Smooth muscle cell (in vitro differentiated cells): ENCODE results near the gene CRB2. TPM values are rescaled to one million over a fixed set of nuclear protein-coding genes. Genes with fewer than 3 reads are reported as not detected.

Experiments used
- DNase-seq: peaks from one replicate; lab custom pipeline; 2025; ENCODE audit not compliant: unreplicated experiment; lab: John Stamatoyannopoulos, UW
- H2AFZ ChIP-seq: fragments of 200-600 bp; sonication (generic); 2 replicates; pipeline ENCODE4 v1.6.0; 2016; ENCODE audit warnings: antibody characterized with exemption, low read depth, mild to moderate bottlenecking
- H3F3A ChIP-seq: fragments of 200-600 bp; sonication (generic); 2 replicates; pipeline ENCODE4 v1.6.0; 2017; ENCODE audit warnings: antibody characterized with exemption, low read depth
- H3K27ac ChIP-seq: fragments of 200-600 bp; sonication (generic); 2 replicates; pipeline ENCODE4 v1.5.1; 2016; ENCODE audit warnings: low read depth, mild to moderate bottlenecking
- H3K27me3 ChIP-seq: fragments of 200-600 bp; sonication (generic); 2 replicates; pipeline ENCODE4 v1.6.1; 2016; ENCODE audit warnings: low read depth, mild to moderate bottlenecking
- H3K36me3 ChIP-seq: fragments of 200-600 bp; sonication (generic); 2 replicates; pipeline ENCODE4 v1.5.1; 2016; ENCODE audit warnings: low read depth
- H3K4me1 ChIP-seq: fragments of 200-600 bp; sonication (generic); 2 replicates; pipeline ENCODE4 v1.5.1; 2016; ENCODE audit warnings: low read depth
- H3K4me2 ChIP-seq: fragments of 200-600 bp; sonication (generic); 2 replicates; pipeline ENCODE4 v1.6.0; 2016; ENCODE audit warnings: mild to moderate bottlenecking
- H3K4me3 ChIP-seq: fragments of 200-600 bp; sonication (generic); 2 replicates; pipeline ENCODE4 v1.5.1; 2016; ENCODE audit warnings: mild to moderate bottlenecking
- H3K79me2 ChIP-seq: fragments of 200-600 bp; sonication (generic); 2 replicates; pipeline ENCODE4 v1.6.0; 2016; ENCODE audit warnings: low read depth, mild to moderate bottlenecking
- H3K9ac ChIP-seq: fragments of 200-600 bp; sonication (generic); 2 replicates; pipeline ENCODE4 v1.6.0; 2016; ENCODE audit warnings: low read depth
- H3K9me3 ChIP-seq: fragments of 200-600 bp; sonication (generic); replicated peaks from 2 replicates; pipeline ENCODE4 v1.5.1; 2016; ENCODE audit warnings: low read depth
- H4K20me1 ChIP-seq: fragments of 200-600 bp; sonication (generic); 2 replicates; pipeline ENCODE4 v1.6.0; 2016; ENCODE audit warnings: low read depth
- WGBS: methylation state at CpG from one replicate; pipeline ENCODE4 v1.1.7; 2016; ENCODE audit warnings: low lambda C conversion rate; 5-methylcytosine and 5-hydroxymethylcytosine counted together
- polyA plus RNA-seq: library from polyadenylated mRNA; unstranded; fragments of >200 nt; fragmentation: Nextera tagmentation; extraction: Ambion mirVana; gene quantifications from 2 replicates; pipeline ENCODE4 v1.2.1, GENCODE V29; 2016
- total RNA-seq: library from RNA; depleted of rRNA; stranded (reverse); fragments of >200 nt; gene quantifications from 2 replicates; pipeline ENCODE4 v1.2.3, GENCODE V29; 2014
- TF ChIP-seq, protein P1 (sequence below): fragments of 200-600 bp; sonication (generic); IDR thresholded peaks from 2 replicates; pipeline ENCODE4 v1.5.1; 2017; ENCODE audit warnings: borderline replicate concordance, mild to moderate bottlenecking, antibody characterized with exemption; ENCODE audit not compliant: insufficient read depth, poor library complexity, severe bottlenecking

Gene CRB2
- total and polyA plus RNA-seq, 2 experiments from 2014 or later = 1.7 to 3.1 TPM

DNA sequence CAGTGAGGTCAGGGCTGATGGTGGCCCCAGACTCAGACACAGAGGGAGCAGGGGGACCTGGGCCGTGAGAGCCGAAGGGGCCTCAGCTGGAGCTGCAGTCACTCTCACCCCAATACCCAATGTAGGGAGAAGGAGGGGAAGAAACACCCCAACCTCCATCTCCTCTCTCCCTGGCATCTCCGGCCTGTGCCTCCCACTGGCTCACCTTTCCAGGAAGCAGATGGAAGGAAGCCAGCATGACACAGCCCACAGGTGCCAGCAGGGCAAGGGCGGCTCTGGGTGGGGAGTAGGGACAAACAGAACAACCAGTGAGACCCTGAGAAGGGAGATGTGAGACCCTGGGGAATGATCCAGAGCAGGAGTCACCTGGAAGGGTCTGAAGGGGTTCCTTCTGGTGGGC is 3.0 kb upstream of the CRB2 start:
- Histone ChIP-seq H3K79me2 (peaks cover 18% of the 10 kb centered on the region), H3F3A (peaks cover 4% of the 10 kb centered on the region), H3K4me1 (peaks cover 18% of the 10 kb centered on the region), H3K36me3 (no peaks in the 10 kb centered on the region), H4K20me1 (no peaks in the 10 kb centered on the region), H3K4me3 (no peak overlapping the region), H3K9ac (no peak overlapping the region), H3K4me2 (no peak overlapping the region), H3K27me3 (no peaks in the 10 kb centered on the region), H2AFZ (no peak overlapping the region), H3K9me3 (no peaks in the 10 kb centered on the region), H3K27ac (no peak overlapping the region)
- WGBS = 95% methylated on average over 4 of the region's 4 CpGs
- TF ChIP-seq, protein P1, sequence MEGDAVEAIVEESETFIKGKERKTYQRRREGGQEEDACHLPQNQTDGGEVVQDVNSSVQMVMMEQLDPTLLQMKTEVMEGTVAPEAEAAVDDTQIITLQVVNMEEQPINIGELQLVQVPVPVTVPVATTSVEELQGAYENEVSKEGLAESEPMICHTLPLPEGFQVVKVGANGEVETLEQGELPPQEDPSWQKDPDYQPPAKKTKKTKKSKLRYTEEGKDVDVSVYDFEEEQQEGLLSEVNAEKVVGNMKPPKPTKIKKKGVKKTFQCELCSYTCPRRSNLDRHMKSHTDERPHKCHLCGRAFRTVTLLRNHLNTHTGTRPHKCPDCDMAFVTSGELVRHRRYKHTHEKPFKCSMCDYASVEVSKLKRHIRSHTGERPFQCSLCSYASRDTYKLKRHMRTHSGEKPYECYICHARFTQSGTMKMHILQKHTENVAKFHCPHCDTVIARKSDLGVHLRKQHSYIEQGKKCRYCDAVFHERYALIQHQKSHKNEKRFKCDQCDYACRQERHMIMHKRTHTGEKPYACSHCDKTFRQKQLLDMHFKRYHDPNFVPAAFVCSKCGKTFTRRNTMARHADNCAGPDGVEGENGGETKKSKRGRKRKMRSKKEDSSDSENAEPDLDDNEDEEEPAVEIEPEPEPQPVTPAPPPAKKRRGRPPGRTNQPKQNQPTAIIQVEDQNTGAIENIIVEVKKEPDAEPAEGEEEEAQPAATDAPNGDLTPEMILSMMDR = no peak
- DNase-seq = no peak

DNA sequence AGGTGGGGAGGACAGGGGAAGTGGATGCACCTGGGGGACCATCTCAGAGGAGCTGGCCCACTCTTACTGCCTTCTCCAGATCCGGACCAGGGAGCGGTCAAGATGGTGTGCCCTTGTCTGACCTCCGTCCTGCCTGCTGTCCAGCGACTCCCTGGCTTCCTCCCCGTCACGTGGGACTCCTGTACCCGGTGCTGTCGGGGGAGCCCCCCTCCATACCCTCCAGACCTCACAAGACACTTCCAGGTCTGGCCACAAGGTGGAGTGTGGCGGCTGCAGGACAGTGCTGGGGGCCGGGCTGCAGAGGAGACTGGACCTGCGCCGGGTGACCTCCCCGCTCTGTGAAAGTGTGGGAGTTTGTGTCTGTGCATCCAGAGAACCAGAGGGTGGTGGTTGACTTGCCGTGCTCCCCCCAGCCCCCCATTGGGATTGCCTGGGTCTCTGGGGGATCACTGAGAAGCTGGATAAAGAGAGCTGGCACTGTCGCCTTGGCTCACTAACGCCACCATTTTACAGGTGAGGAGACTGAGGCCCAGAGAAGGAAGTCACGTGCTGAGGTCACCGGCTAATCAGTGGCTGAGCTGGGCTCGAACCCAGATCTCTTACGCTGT is 1.9 kb upstream of the CRB2 start:
- TF ChIP-seq, protein P1 = peak; percentile 81
- Histone ChIP-seq H3K4me1 (peaks cover 27% of the 10 kb centered on the region), H3K9me3 (no peaks in the 10 kb centered on the region), H3K27me3 (no peaks in the 10 kb centered on the region), H4K20me1 (no peaks in the 10 kb centered on the region), H3K36me3 (no peaks in the 10 kb centered on the region), H3K79me2 (peaks cover 18% of the 10 kb centered on the region), H3F3A (peaks cover 7% of the 10 kb centered on the region), H2AFZ (no peak overlapping the region), H3K9ac (peak overlapping the region; percentile 38), H3K27ac (peak overlapping the region; percentile 48), H3K4me3 (no peak overlapping the region), H3K4me2 (no peak overlapping the region)
- 24% methylated on average over 18 of the region's 20 CpGs for WGBS
- peak; percentile 44 for DNase-seq

DNA sequence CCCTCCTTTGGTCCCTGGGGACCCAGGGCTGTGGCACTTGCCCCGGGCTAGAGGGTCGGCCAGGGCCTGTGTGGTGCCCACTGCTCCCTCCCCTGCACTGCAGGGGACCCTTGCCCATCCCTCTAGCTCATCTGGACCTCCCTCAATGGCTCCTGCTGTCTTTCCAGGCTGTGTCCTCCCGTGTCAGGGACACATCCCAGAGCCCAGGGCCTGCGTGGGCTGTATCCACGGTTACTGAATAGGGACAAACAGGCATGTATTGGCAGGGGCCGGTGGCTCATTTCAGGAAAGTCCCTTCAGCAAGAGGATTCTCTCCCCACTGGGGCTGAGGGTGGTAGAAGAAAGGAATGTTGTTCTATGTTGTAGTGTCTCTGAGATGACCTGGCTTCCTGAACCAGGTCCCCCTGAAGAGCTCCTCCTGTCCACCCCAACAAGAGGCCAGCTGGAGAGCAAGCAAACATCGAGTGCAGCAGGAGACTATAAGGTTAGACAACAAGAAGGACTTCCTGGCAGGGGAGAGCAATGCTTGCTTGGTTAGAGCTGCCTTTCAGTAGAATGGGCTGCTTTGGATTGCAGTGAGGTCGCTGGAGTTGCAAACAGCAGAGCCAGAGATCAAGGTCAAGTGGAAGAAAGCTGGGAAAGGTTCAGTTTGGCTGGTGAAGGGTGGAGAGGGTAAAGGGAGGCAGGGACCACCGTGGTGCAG is 1.0 kb upstream of the CRB2 start:
- Histone ChIP-seq H4K20me1 (no peaks in the 10 kb centered on the region), H3K4me1 (peaks cover 36% of the 10 kb centered on the region), H3K9ac (peak overlapping the region; percentile 38), H3K36me3 (no peaks in the 10 kb centered on the region), H3K9me3 (no peaks in the 10 kb centered on the region), H3K4me3 (no peak overlapping the region), H3K4me2 (no peak overlapping the region), H3K27ac (peak overlapping the region; percentile 60), H2AFZ (no peak overlapping the region), H3K79me2 (peaks cover 18% of the 10 kb centered on the region), H3K27me3 (no peaks in the 10 kb centered on the region), H3F3A (peaks cover 15% of the 10 kb centered on the region)
- no peak for DNase-seq
- TF ChIP-seq, protein P1 = no peak
- 47% methylated on average over 9 of the region's 9 CpGs for WGBS
